Measurements from ENCODE around the gene SEMA3E. TPM values are rescaled to one million over a fixed set of nuclear protein-coding genes. Genes with fewer than 3 reads are reported as not detected.

Gene SEMA3E
- total RNA-seq, 6 experiments from 2014 or later, result not detected

DNA sequence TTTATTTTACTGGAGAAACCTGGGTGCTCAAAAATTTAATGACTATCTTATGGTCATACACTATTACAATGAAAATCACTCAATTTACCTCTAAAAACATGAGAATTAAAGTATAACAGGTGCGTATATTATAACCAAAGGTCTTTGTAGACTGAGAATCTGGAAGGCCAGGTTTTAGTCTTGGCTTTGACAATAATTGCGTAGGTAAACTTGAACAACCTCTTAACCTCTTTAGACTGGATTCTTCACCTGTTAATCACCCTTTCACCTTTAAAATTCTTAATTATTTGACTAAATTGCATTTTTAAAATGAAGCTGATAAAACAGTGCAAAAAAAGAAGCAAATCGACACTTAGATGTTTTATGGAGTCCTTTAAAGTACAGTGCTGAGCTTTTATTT, 156.1 kb downstream of the SEMA3E start:
- Mint-ChIP-seq H3K27ac (no peak overlapping the region), H3K36me3 (ENCODE audit: low read depth) (no peaks in the 10 kb centered on the region), H3K9me3 (no peaks in the 10 kb centered on the region), H3K27me3 (ENCODE audit: insufficient read depth) (peaks cover 2% of the 10 kb centered on the region; the same call in 1 of the 2 replicates), H3K4me3 (no peak overlapping the region), H3K4me1 (ENCODE audit: low read depth) (no peaks in the 10 kb centered on the region)
- TF ChIP-seq, protein P1, sequence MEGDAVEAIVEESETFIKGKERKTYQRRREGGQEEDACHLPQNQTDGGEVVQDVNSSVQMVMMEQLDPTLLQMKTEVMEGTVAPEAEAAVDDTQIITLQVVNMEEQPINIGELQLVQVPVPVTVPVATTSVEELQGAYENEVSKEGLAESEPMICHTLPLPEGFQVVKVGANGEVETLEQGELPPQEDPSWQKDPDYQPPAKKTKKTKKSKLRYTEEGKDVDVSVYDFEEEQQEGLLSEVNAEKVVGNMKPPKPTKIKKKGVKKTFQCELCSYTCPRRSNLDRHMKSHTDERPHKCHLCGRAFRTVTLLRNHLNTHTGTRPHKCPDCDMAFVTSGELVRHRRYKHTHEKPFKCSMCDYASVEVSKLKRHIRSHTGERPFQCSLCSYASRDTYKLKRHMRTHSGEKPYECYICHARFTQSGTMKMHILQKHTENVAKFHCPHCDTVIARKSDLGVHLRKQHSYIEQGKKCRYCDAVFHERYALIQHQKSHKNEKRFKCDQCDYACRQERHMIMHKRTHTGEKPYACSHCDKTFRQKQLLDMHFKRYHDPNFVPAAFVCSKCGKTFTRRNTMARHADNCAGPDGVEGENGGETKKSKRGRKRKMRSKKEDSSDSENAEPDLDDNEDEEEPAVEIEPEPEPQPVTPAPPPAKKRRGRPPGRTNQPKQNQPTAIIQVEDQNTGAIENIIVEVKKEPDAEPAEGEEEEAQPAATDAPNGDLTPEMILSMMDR (IDR thresholded peaks at IDR 0.05), result no peak
- DNase-seq, result no peak

DNA sequence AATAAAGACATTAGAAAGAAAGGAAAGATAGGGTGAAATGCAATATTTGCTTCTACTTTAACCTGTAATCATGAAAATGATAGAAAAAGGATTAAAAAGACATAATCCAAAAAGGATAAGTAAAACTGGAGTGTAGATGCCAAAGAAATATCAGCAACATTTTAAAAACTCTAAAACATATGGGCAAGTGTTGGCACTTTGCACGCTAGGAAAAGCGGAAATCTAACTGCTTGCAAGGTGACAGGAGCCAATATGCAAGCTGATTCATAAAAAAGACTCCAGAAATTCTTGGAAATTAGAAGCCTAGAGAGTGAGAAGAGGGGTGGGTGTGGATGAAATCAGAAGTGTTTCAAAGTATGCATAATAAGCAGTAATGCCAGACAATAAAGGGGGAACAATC, 161.1 kb downstream of the SEMA3E start:
- TF ChIP-seq, protein P1 (IDR thresholded peaks at IDR 0.05), result no peak
- no peaks in the 10 kb centered on the region for H3K4me1 Mint-ChIP-seq (ENCODE audit: low read depth)
- no peaks in the 10 kb centered on the region for H3K9me3 Mint-ChIP-seq
- peaks cover 2% of the 10 kb centered on the region; the same call in 1 of the 2 replicates for H3K27me3 Mint-ChIP-seq (ENCODE audit: insufficient read depth)
- H3K36me3 Mint-ChIP-seq (ENCODE audit: low read depth), result no peaks in the 10 kb centered on the region
- no peak overlapping the region for H3K4me3 Mint-ChIP-seq
- DNase-seq, result no peak
- H3K27ac Mint-ChIP-seq, result no peak overlapping the region

DNA sequence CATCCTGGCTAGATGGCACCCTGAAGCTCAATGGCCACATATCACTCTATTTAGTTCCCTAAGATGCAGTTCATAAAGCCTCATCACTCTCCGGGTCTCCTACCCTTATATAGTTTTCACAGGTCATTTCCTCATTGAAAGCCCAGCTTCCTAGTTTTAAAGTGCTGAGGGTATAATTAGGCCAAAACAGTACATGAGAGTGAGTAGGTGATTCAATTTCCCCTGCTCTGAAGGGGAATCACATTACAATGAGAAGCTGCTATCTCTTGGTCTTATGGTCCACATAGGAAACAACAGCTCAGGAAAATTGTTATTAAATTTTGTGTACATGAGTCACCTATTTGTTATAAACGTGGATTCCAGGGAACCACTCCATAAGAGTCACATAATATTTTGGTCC, 162.0 kb downstream of the SEMA3E start:
- no peak for DNase-seq
- no peaks in the 10 kb centered on the region for H3K4me1 Mint-ChIP-seq (ENCODE audit: low read depth)
- no peaks in the 10 kb centered on the region for H3K36me3 Mint-ChIP-seq (ENCODE audit: low read depth)
- H3K27me3 Mint-ChIP-seq (ENCODE audit: insufficient read depth), result peaks cover 2% of the 10 kb centered on the region; the same call in 1 of the 2 replicates
- no peaks in the 10 kb centered on the region for H3K9me3 Mint-ChIP-seq
- no peak overlapping the region for H3K27ac Mint-ChIP-seq
- H3K4me3 Mint-ChIP-seq, result no peak overlapping the region
- TF ChIP-seq, protein P1 (IDR thresholded peaks at IDR 0.05), result no peak

DNA sequence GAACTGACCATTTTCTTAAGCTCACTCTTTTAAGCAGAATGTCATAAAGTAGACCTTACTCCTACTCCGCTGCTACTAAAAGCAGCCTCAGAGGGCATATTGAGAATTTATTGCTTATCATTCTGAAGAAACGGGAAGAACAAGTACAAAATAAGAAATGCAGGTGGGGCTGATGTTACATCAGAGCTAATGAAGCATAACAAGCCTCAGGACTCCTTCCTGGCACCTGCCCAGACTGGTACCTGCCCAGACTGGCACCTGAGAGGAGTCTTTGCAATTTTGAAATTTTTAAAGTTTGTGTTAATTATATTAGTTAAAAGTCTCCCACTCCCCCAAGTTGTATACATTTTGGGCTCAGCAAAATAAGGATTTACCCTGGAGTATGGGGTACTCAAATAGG, 162.4 kb downstream of the SEMA3E start:
- H3K9me3 Mint-ChIP-seq, result no peaks in the 10 kb centered on the region
- no peak overlapping the region for H3K4me3 Mint-ChIP-seq
- H3K27me3 Mint-ChIP-seq (ENCODE audit: insufficient read depth), result peaks cover 2% of the 10 kb centered on the region; the same call in 1 of the 2 replicates
- H3K36me3 Mint-ChIP-seq (ENCODE audit: low read depth), result no peaks in the 10 kb centered on the region
- TF ChIP-seq, protein P1 (IDR thresholded peaks at IDR 0.05), result no peak
- DNase-seq, result no peak
- no peak overlapping the region for H3K27ac Mint-ChIP-seq
- no peaks in the 10 kb centered on the region for H3K4me1 Mint-ChIP-seq (ENCODE audit: low read depth)

DNA sequence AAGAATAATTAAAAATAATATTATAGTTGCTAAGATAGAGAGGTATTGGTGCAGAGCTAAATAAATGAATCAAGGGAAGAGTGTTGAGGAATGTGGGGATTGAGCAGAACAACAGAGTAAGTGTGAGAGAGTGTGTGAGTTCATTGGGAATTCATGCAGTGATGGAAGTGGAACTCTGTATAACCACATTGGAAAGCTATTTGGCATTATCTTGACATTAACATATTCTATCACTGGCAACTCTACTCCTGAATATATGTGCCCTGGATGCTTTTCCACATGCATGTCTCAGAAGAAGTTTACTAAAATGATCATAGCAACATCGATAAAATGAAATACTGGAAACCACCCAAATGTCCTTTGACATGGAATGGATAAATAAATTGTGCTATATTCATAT, 164.1 kb downstream of the SEMA3E start:
- no peak for DNase-seq
- Mint-ChIP-seq H3K36me3 (ENCODE audit: low read depth) (no peaks in the 10 kb centered on the region), H3K27ac (no peak overlapping the region), H3K4me1 (ENCODE audit: low read depth) (no peaks in the 10 kb centered on the region), H3K27me3 (ENCODE audit: insufficient read depth) (peaks cover 2% of the 10 kb centered on the region; the same call in 1 of the 2 replicates), H3K4me3 (no peak overlapping the region), H3K9me3 (no peaks in the 10 kb centered on the region)
- TF ChIP-seq, protein P1 (IDR thresholded peaks at IDR 0.05), result no peak

DNA sequence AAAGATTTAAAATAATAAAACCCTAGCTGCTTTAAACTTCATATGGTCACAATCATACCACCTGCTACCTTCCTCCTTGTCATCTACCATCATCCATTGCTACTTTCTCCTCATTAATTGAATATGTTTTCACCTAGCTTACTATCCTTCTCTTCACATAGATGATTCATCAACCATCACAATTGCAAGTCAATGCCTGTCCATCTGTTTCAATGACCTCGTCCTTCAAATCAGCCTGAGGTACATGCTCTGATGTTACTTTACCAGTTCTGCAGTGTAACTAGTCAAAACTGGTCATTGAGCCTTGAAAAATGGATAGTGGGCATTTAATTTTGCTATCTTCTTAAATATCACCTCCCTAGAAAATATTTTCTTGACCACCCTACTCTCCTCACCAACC, 164.7 kb downstream of the SEMA3E start:
- Mint-ChIP-seq H3K4me1 (ENCODE audit: low read depth) (no peaks in the 10 kb centered on the region), H3K27ac (no peak overlapping the region), H3K27me3 (ENCODE audit: insufficient read depth) (peaks cover 2% of the 10 kb centered on the region; the same call in 1 of the 2 replicates), H3K36me3 (ENCODE audit: low read depth) (no peaks in the 10 kb centered on the region), H3K4me3 (no peak overlapping the region), H3K9me3 (no peaks in the 10 kb centered on the region)
- no peak for DNase-seq
- TF ChIP-seq, protein P1 (IDR thresholded peaks at IDR 0.05), result no peak

Measured in HFFc6 (cell line).